CD8-positive, alpha-beta memory T cell (primary cell): ENCODE data around the gene REPIN1. TPM values are rescaled to one million over a fixed set of nuclear protein-coding genes. Genes with fewer than 3 reads are reported as not detected.
A peak's percentile ranks its signal among the peaks of the same experiment; 100 is the strongest.

Experiments
- CTCF ChIA-PET: fragments of 350-600 bp; sonication (Branson Sonifier 250); formaldehyde crosslinking; loops from one replicate; lab custom pipeline; 2021; ENCODE audit warnings: antibody characterized with exemption; lab: Charles Lee
- POLR2A ChIA-PET: fragments of 350-600 bp; sonication (Branson Sonifier 250); formaldehyde crosslinking; loops from one replicate; lab custom pipeline; 2021; ENCODE audit warnings: antibody characterized with exemption; lab: Charles Lee
- DNase-seq, 5 donors: peaks; one replicate each; pipeline versions ENCODE4 v3.0.0 to v3.0.0-alpha.2; 2020 to 2022; ENCODE audit warnings: mixed read lengths in 1 of 5
- H3K27ac ChIP-seq: one replicate; pipeline ENCODE4 v1.7.0; 2013; ENCODE audit warnings: low read depth, mild to moderate bottlenecking, low read length, moderate library complexity
- H3K27me3 ChIP-seq: 2 replicates; pipeline ENCODE4 v1.7.0; 2013; ENCODE audit warnings: low read length, mild to moderate bottlenecking; ENCODE audit not compliant: insufficient read depth, poor library complexity, severe bottlenecking
- H3K36me3 ChIP-seq: 2 replicates; pipeline ENCODE4 v1.7.0; 2013; ENCODE audit warnings: mild to moderate bottlenecking, low read length, moderate library complexity; ENCODE audit not compliant: insufficient read depth
- H3K4me1 ChIP-seq: 2 replicates; pipeline ENCODE4 v1.7.0; 2013; ENCODE audit warnings: mild to moderate bottlenecking, low read length, moderate library complexity; ENCODE audit not compliant: insufficient read depth
- H3K4me3 ChIP-seq: 2 replicates; pipeline ENCODE4 v1.7.0; 2013; ENCODE audit warnings: mild to moderate bottlenecking, low read length
- H3K9me3 ChIP-seq: 2 replicates; pipeline ENCODE4 v1.7.0; 2013; ENCODE audit warnings: mild to moderate bottlenecking, low read length
- H3K27ac Mint-ChIP-seq, 8 donors: one replicate each; pipeline ENCODE4 v1.8.0; 2020 to 2021; ENCODE audit warnings: mixed read lengths in 8 of 8, mild to moderate bottlenecking in 6 of 8, inconsistent platforms in 3 of 8, moderate library complexity in 3 of 8
- H3K27me3 Mint-ChIP-seq, 2 donors: one replicate each; pipeline ENCODE4 v1.8.0; 2020 to 2021; ENCODE audit warnings: mixed read lengths in 2 of 2, mild to moderate bottlenecking in 1 of 2, moderate library complexity in 1 of 2
- H3K36me3 Mint-ChIP-seq, 3 donors: one replicate each; pipeline ENCODE4 v1.8.0; 2020 to 2021; ENCODE audit warnings: mixed read lengths in 3 of 3, inconsistent platforms in 1 of 3, mild to moderate bottlenecking in 1 of 3
- H3K4me1 Mint-ChIP-seq, 3 donors: one replicate each; pipeline ENCODE4 v1.8.0; 2020 to 2021; ENCODE audit warnings: mixed read lengths in 3 of 3, inconsistent platforms in 1 of 3, mild to moderate bottlenecking in 1 of 3
- H3K4me3 Mint-ChIP-seq, 7 donors: one replicate each; pipeline ENCODE4 v1.8.0; 2020 to 2021; ENCODE audit warnings: mixed read lengths in 7 of 7, mild to moderate bottlenecking in 6 of 7, moderate library complexity in 4 of 7, inconsistent platforms in 2 of 7
- H3K9me3 Mint-ChIP-seq, 5 donors: one replicate each; pipeline ENCODE4 v1.8.0; 2020 to 2022; ENCODE audit warnings: mixed read lengths in 5 of 5, mild to moderate bottlenecking in 3 of 5, moderate library complexity in 2 of 5, inconsistent platforms in 1 of 5
- polyA plus RNA-seq: library from polyadenylated mRNA; unstranded; fragments of 300-500 nt; fragmentation: Illumina TruSeq; gene quantifications from one replicate; pipeline ENCODE4 v1.2.3, GENCODE V29; 2021
- total RNA-seq, 2 experiments: library from RNA; stranded (reverse); gene quantifications; one replicate each; pipeline ENCODE4 v1.2.3, GENCODE V29; 2021

REPIN1 gene
- total and polyA plus RNA-seq, 3 experiments from 2014 or later = 57.0 to 60.8 (median 58.2) TPM

DNA sequence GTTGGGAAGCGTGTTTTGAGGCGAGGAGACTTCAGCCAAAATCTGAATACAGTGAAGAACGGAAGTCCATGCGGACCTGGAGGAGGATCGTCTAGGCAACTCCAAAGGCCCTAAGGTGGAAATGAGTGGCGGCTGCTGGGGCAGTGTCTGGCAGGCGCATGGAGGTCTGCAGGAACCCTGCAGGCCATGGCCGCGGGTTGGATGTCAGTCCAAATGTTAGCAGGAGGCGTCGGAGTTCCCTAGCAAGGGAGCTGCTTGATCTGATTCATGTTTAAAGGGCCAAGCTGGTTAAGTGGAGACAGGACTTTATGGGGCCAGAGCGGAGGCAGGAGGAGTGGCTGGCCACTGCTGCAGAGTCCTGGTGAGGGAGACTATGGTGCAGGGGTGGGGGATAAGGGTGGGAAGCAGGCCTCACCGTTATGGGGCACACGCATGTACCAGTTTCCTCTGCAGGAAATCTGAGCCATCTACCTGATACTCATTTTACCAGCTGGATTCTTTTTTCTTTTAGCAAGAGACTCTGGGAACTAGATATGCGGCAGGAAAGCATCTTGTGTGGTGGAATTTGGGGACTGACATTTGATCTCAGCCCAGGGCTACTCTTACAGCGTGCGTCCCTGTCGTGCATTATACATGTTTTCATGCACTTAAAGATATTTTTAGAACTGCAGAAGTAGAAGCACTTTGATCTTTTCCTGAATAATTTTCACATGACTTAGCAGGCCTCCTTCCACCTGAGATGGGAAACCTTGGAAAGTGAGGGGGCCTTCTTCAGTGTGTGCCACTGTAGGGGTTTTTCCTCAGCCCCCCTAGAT is 6.6 kb upstream of the REPIN1 start:
- Histone ChIP-seq H3K9me3 (no peaks in the 10 kb centered on the region), H3K27me3 (no peaks in the 10 kb centered on the region), H3K36me3 (no peaks in the 10 kb centered on the region), H3K4me1 (peaks cover 38% of the 10 kb centered on the region), H3K27ac (no peak overlapping the region), H3K4me3 (no peak overlapping the region)
- no peak overlapping the region for H3K4me3 Mint-ChIP-seq
- POLR2A ChIA-PET = interaction anchor here (0.6 kb wide), 1 partner anchor 388 kb away, joined by 3 read pairs; no protein-coding TSS in a partner anchor
- DNase-seq = no peak
- H3K4me1 Mint-ChIP-seq = peaks cover 32 to 34% (median 33%) of the 10 kb centered on the region in 3 donors
- H3K9me3 Mint-ChIP-seq = peaks cover 0 to 1% (median 0%) of the 10 kb centered on the region in 5 donors
- CTCF ChIA-PET = interaction anchor here (1.1 to 1.2 kb wide), 2 partner anchors 25 to 42 kb away, joined by 3 to 4 read pairs; no protein-coding TSS in a partner anchor
- H3K27ac Mint-ChIP-seq = peak overlapping the region in 2 of 8 donors; percentile 40 to 49
- no peaks in the 10 kb centered on the region for H3K27me3 Mint-ChIP-seq
- H3K36me3 Mint-ChIP-seq = no peaks in the 10 kb centered on the region

- ChIA-PET POLR2A (no interaction called here), CTCF (no interaction called here)
- no peak overlapping the region for H3K27ac Mint-ChIP-seq
- peaks cover 0 to 3% (median 0%) of the 10 kb centered on the region in 3 donors for H3K36me3 Mint-ChIP-seq
- Histone ChIP-seq H3K4me3 (no peak overlapping the region), H3K27me3 (no peaks in the 10 kb centered on the region), H3K36me3 (no peaks in the 10 kb centered on the region), H3K27ac (no peak overlapping the region), H3K9me3 (no peaks in the 10 kb centered on the region), H3K4me1 (peaks cover 32% of the 10 kb centered on the region)
- no peak for DNase-seq
- no peaks in the 10 kb centered on the region for H3K27me3 Mint-ChIP-seq
- peaks cover 0 to 1% (median 0%) of the 10 kb centered on the region in 5 donors for H3K9me3 Mint-ChIP-seq
- no peak overlapping the region for H3K4me3 Mint-ChIP-seq
- peaks cover 26 to 30% (median 30%) of the 10 kb centered on the region in 3 donors for H3K4me1 Mint-ChIP-seq
Observed at GRCh38 chr7:150363370-150363769, 5.3 kb upstream of the REPIN1 start.

GRCh38 chr7:150363872-150364271 is 4.8 kb upstream of the REPIN1 start:
- Histone ChIP-seq H3K9me3 (no peaks in the 10 kb centered on the region), H3K27me3 (no peaks in the 10 kb centered on the region), H3K27ac (no peak overlapping the region), H3K4me1 (peaks cover 27% of the 10 kb centered on the region), H3K36me3 (no peaks in the 10 kb centered on the region), H3K4me3 (no peak overlapping the region)
- H3K9me3 Mint-ChIP-seq = peaks cover 0 to 1% (median 0%) of the 10 kb centered on the region in 5 donors
- H3K27ac Mint-ChIP-seq = peak overlapping the region in 1 of 8 donors; percentile 60
- H3K36me3 Mint-ChIP-seq = peaks cover 0 to 3% (median 0%) of the 10 kb centered on the region in 3 donors
- peaks cover 21 to 26% (median 25%) of the 10 kb centered on the region in 3 donors for H3K4me1 Mint-ChIP-seq
- peak overlapping the region in 1 of 7 donors; percentile 71 for H3K4me3 Mint-ChIP-seq
- ChIA-PET CTCF (interaction anchor here (2.0 kb wide), 1 partner anchor 8 kb away, joined by 7 read pairs; no protein-coding TSS in a partner anchor), POLR2A (no interaction called here)
- no peak for DNase-seq
- peaks cover 0 to under 1% of the 10 kb centered on the region in 2 donors for H3K27me3 Mint-ChIP-seq

GRCh38 chr7:150365194-150365593 is 3.4 kb upstream of the REPIN1 start:
- POLR2A ChIA-PET = no interaction called here
- DNase-seq = no peak
- Mint-ChIP-seq H3K4me1 (peaks cover 23 to 28% (median 25%) of the 10 kb centered on the region in 3 donors), H3K27ac (peak overlapping the region in 6 of 8 donors; percentile 37 to 92 (median 69)), H3K36me3 (peaks cover 0 to 6% (median 0%) of the 10 kb centered on the region in 3 donors), H3K9me3 (no peaks in the 10 kb centered on the region), H3K27me3 (peaks cover 0 to 2% of the 10 kb centered on the region in 2 donors), H3K4me3 (peak overlapping the region in 1 of 7 donors; percentile 80)
- CTCF ChIA-PET = interaction anchor here (2.0 kb wide), 1 partner anchor 10 kb away, joined by 7 read pairs; no protein-coding TSS in a partner anchor
- Histone ChIP-seq H3K27me3 (no peaks in the 10 kb centered on the region), H3K36me3 (no peaks in the 10 kb centered on the region), H3K4me3 (no peak overlapping the region), H3K27ac (no peak overlapping the region), H3K9me3 (no peaks in the 10 kb centered on the region), H3K4me1 (peaks cover 31% of the 10 kb centered on the region)

GRCh38 chr7:150365673-150366398 is 2.8 kb upstream of the REPIN1 start:
- H3K9me3 ChIP-seq = no peaks in the 10 kb centered on the region
- H3K36me3 ChIP-seq = no peaks in the 10 kb centered on the region
- Mint-ChIP-seq H3K9me3 (no peaks in the 10 kb centered on the region), H3K4me1 (peaks cover 26 to 34% (median 32%) of the 10 kb centered on the region in 3 donors), H3K36me3 (peaks cover 0 to 11% (median 0%) of the 10 kb centered on the region in 3 donors), H3K27ac (peak overlapping the region; percentile 15 to 92 (median 70)), H3K4me3 (peak overlapping the region in 5 of 7 donors; percentile 14 to 80 (median 37)), H3K27me3 (peaks cover 0 to 2% of the 10 kb centered on the region in 2 donors)
- ChIA-PET POLR2A (no interaction called here), CTCF (interaction anchor here (0.8 to 2.0 kb wide), 4 partner anchors 10 to 41 kb away, joined by 3 to 9 read pairs (median 5); no protein-coding TSS in a partner anchor)
- no peaks in the 10 kb centered on the region for H3K27me3 ChIP-seq
- peak overlapping the region; percentile 62 for H3K27ac ChIP-seq
- DNase-seq = no peak
- H3K4me1 ChIP-seq = peaks cover 36% of the 10 kb centered on the region
- H3K4me3 ChIP-seq = no peak overlapping the region

DNA sequence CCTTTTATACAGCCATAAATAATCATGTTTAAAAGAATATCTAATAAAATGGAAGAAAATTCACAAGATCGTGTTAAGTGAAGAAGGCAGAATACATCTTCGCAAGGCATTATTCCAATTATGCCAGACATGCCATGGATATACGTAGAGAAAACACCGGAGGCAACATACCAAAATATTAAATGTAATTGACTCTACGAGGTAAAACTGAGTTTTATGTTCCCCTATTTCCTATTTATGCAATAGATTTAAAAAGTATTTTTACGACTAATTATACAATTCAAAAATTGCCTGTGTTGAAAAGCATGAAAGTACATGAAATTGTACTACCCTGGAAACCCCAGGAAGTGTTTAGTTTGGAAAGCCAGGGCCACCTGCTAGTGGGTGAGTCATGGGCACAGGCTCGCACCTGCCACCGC is 936 bp upstream of the REPIN1 start:
- ChIA-PET POLR2A (interaction anchor here (0.9 to 2.6 kb wide), 4 partner anchors 11 to 39 kb away, joined by 3 to 24 read pairs (median 4); a partner anchor contains a TSS), CTCF (interaction anchor here (1.2 to 2.2 kb wide), 5 partner anchors 10 to 45 kb away, joined by 3 to 7 read pairs (median 6); partner anchors contain the start of genes ACTR3C and LRRC61)
- peak overlapping the region; percentile 71 to 99 (median 90) for H3K27ac Mint-ChIP-seq
- no peaks in the 10 kb centered on the region for H3K9me3 ChIP-seq
- H3K27me3 ChIP-seq = no peaks in the 10 kb centered on the region
- DNase-seq = no peak
- no peaks in the 10 kb centered on the region for H3K9me3 Mint-ChIP-seq
- H3K4me1 Mint-ChIP-seq = peaks cover 27 to 36% (median 33%) of the 10 kb centered on the region in 3 donors
- no peaks in the 10 kb centered on the region for H3K36me3 ChIP-seq
- H3K4me3 Mint-ChIP-seq = peak overlapping the region; percentile 88 to 99 (median 94)
- H3K27me3 Mint-ChIP-seq = peaks cover 0 to 2% of the 10 kb centered on the region in 2 donors
- peak overlapping the region; percentile 94 for H3K27ac ChIP-seq
- peak overlapping the region; percentile 83 for H3K4me3 ChIP-seq
- peaks cover 0 to 21% (median 0%) of the 10 kb centered on the region in 3 donors for H3K36me3 Mint-ChIP-seq
- peaks cover 36% of the 10 kb centered on the region for H3K4me1 ChIP-seq
